ENCODE measurements around the gene PPFIA3.

DNA sequence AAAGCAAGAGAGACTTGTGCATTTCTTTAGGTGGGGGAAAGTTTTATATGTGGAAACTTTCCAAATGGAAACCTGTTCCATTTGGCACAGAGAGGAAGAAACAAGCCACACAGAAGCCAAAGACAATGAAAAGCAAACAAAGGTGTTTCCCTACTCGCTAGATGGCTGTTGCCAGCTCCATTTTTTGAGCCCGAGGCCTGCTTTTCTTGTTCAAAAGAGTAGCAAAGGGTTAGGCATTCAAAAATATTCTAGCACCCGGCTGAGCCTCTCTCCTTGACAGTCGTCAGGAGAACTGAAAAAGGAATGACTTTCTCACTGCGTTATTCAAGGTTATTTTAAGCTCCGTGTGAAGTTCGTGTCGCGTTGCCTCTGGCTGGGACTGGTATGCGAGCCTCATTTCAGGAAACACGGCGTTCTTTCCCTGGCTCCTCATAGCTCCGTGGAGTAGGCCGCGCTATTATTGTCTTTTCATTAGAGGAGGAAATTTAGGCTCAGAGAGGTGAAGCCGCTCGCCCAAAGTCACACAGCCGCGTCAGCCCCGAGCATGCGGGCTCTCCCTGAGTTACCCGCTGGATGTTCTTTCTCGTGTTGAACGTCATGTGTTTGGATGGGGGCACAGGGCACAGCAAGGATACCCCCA, 45.9 kb downstream of the PPFIA3 start:
- TF ChIP-seq EP300 (IDR thresholded peaks at IDR 0.05; ENCODE audit: borderline replicate concordance in 1 of 2, low read depth in 2 of 2, low read length in 2 of 2) (no peak), CTCF (IDR thresholded peaks at IDR 0.05; ENCODE audit: control extremely low read depth in 1 of 3, insufficient read depth in 1 of 3, low read depth in 1 of 3, low read length in 3 of 3) (no peak), KDM5A (IDR thresholded peaks at IDR 0.05; ENCODE audit: low read length) (no peak), MAX (IDR thresholded peaks at IDR 0.05) (no peak; the same call in 1 of the 2 replicates), RNF2 (IDR thresholded peaks at IDR 0.05; ENCODE audit: borderline replicate concordance, low read depth, low read length, missing control alignments, poor library complexity, severe bottlenecking) (no peak), ASH2L (IDR thresholded peaks at IDR 0.05; ENCODE audit: low read length) (no peak)

Measured in H1 (cell line).